Measurements from ENCODE around the gene PCDHA9. TPM values are rescaled to one million over a fixed set of nuclear protein-coding genes. Genes with fewer than 3 reads are reported as not detected.
A peak's percentile ranks its signal among the peaks of the same experiment; 100 is the strongest.

Gene PCDHA9
- total and polyA plus RNA-seq, 4 donors, result under 0.01 TPM; not detected in 3

DNA sequence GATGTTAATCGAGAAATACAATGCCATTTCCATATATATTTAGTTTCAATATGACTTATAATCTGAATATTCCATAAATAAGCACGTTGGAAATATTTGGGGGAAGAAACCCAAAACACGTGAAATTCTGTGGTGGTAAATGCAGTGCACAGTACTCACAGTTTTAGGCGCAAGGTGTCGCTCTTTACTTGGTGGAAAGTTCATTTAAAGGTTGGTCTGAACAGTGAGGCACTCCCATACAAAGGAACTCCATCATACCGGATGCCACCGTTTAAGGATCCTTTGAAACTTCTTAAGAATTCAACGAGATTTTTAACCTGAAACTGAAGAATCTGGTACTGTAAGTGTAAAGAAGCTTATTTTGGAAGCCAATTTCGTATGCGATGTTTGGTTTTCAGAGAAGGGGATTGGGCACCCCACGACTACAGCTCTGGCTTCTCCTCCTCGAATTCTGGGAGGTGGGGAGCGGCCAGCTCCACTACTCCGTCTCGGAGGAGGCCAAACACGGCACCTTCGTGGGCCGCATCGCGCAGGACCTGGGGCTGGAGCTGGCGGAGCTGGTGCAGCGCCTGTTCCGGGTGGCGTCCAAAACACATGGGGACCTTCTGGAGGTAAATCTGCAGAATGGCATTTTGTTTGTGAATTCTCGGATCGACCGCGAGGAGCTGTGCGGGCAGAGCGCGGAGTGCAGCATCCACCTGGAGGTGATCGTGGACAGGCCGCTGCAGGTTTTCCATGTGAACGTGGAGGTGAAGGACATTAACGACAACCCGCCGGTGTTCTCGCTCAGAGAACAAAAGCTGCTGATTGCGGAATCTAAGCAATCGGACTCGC is 20.8 kb downstream of the PCDHA9 start, which contains the start of gene PCDHA11:
TSS of gene PCDHA11 (plus strand) at position 237 of the 834 bp plus-strand sequence. CDS start at position 384, 147 bp downstream.
- Histone ChIP-seq H3K4me3 (ENCODE audit: low read depth in 1 of 3, low read length in 3 of 3) (peak within 1 kb of the TSS in 1 of 3 donors; percentile 5), H3K36me3 (ENCODE audit: control insufficient read depth in 4 of 4, insufficient read depth in 3 of 4, low read depth in 1 of 4, low read length in 3 of 4) (no peaks in the 10 kb centered on the region), H3K9me3 (ENCODE audit: control insufficient read depth in 4 of 4, low read length in 3 of 4) (peaks cover 12 to 23% (median 17%) of the 10 kb centered on the region in 4 donors), H3K9ac (ENCODE audit: low read depth in 1 of 2, low read length in 2 of 2) (no peak within 1 kb of the TSS), H3K4me1 (ENCODE audit: control insufficient read depth in 4 of 4, insufficient read depth in 4 of 4, low read length in 3 of 4) (no peaks in the 10 kb centered on the region), H3K27ac (ENCODE audit: low read depth in 1 of 2, low read length in 2 of 2) (no peak within 1 kb of the TSS), H3K27me3 (ENCODE audit: control insufficient read depth in 4 of 4, insufficient read depth in 4 of 4, low read length in 3 of 4) (peaks cover 0 to 11% (median 5%) of the 10 kb centered on the region in 4 donors)
- 16% methylated on average over 41 of the region's 41 CpGs for WGBS
- TF ChIP-seq RXRA (IDR thresholded peaks at IDR 0.05) (no peak), RAD21 (IDR thresholded peaks at IDR 0.05) (peak; percentile 35 to 53)
- TF ChIP-seq, protein P1, sequence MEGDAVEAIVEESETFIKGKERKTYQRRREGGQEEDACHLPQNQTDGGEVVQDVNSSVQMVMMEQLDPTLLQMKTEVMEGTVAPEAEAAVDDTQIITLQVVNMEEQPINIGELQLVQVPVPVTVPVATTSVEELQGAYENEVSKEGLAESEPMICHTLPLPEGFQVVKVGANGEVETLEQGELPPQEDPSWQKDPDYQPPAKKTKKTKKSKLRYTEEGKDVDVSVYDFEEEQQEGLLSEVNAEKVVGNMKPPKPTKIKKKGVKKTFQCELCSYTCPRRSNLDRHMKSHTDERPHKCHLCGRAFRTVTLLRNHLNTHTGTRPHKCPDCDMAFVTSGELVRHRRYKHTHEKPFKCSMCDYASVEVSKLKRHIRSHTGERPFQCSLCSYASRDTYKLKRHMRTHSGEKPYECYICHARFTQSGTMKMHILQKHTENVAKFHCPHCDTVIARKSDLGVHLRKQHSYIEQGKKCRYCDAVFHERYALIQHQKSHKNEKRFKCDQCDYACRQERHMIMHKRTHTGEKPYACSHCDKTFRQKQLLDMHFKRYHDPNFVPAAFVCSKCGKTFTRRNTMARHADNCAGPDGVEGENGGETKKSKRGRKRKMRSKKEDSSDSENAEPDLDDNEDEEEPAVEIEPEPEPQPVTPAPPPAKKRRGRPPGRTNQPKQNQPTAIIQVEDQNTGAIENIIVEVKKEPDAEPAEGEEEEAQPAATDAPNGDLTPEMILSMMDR (IDR thresholded peaks at IDR 0.05; ENCODE audit: low read depth, low read length, missing input control), result peak; percentile 21
- no peak for DNase-seq (ENCODE audit: low spot score)

DNA sequence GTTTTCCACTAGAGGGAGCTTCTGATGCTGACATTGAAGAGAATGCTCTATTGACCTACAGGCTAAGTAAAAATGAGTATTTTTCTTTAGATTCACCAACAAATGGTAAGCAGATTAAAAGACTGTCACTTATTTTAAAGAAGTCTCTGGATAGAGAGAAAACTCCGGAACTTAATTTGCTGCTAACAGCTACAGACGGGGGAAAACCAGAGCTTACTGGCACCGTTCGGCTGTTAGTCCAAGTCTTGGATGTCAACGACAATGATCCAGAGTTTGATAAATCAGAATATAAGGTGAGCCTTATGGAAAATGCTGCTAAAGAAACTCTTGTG is 21.3 kb downstream of the PCDHA9 start:
- no peak overlapping the region for H3K9ac ChIP-seq (ENCODE audit: low read depth in 1 of 2, low read length in 2 of 2)
- H3K27me3 ChIP-seq (ENCODE audit: control insufficient read depth in 4 of 4, insufficient read depth in 4 of 4, low read length in 3 of 4), result peaks cover 0 to 11% (median 5%) of the 10 kb centered on the region in 4 donors
- H3K36me3 ChIP-seq (ENCODE audit: control insufficient read depth in 4 of 4, insufficient read depth in 3 of 4, low read depth in 1 of 4, low read length in 3 of 4), result no peaks in the 10 kb centered on the region
- H3K4me1 ChIP-seq (ENCODE audit: control insufficient read depth in 4 of 4, insufficient read depth in 4 of 4, low read length in 3 of 4), result no peaks in the 10 kb centered on the region
- no peak overlapping the region for H3K27ac ChIP-seq (ENCODE audit: low read depth in 1 of 2, low read length in 2 of 2)
- peaks cover 12 to 23% (median 17%) of the 10 kb centered on the region in 4 donors for H3K9me3 ChIP-seq (ENCODE audit: control insufficient read depth in 4 of 4, low read length in 3 of 4)
- 48% methylated on average over 5 of the region's 5 CpGs for WGBS
- H3K4me3 ChIP-seq (ENCODE audit: low read depth in 1 of 3, low read length in 3 of 3), result no peak overlapping the region
- DNase-seq (ENCODE audit: low spot score), result no peak
- TF ChIP-seq FOXA2 (IDR thresholded peaks at IDR 0.05) (no peak), YY1 (IDR thresholded peaks at IDR 0.05) (no peak), FOXA1 (IDR thresholded peaks at IDR 0.05) (no peak), GABPA (IDR thresholded peaks at IDR 0.05 in 1 of 2, conservative IDR thresholded peaks at IDR 0.05 in 1 of 2) (no peak), JUND (IDR thresholded peaks at IDR 0.05) (no peak), TAF1 (conservative IDR thresholded peaks at IDR 0.05) (no peak), NR2F2 (IDR thresholded peaks at IDR 0.05) (no peak), SP1 (IDR thresholded peaks at IDR 0.05) (no peak), EGR1 (IDR thresholded peaks at IDR 0.05; ENCODE audit: low read depth in 2 of 2) (no peak), RXRA (IDR thresholded peaks at IDR 0.05) (no peak), HNF4A (conservative IDR thresholded peaks at IDR 0.05) (no peak), HNF4G (IDR thresholded peaks at IDR 0.05) (no peak), RAD21 (IDR thresholded peaks at IDR 0.05) (no peak)
- TF ChIP-seq, protein P1 (IDR thresholded peaks at IDR 0.05; ENCODE audit: low read depth, low read length, missing input control), result no peak
- TF ChIP-seq, protein P2, sequence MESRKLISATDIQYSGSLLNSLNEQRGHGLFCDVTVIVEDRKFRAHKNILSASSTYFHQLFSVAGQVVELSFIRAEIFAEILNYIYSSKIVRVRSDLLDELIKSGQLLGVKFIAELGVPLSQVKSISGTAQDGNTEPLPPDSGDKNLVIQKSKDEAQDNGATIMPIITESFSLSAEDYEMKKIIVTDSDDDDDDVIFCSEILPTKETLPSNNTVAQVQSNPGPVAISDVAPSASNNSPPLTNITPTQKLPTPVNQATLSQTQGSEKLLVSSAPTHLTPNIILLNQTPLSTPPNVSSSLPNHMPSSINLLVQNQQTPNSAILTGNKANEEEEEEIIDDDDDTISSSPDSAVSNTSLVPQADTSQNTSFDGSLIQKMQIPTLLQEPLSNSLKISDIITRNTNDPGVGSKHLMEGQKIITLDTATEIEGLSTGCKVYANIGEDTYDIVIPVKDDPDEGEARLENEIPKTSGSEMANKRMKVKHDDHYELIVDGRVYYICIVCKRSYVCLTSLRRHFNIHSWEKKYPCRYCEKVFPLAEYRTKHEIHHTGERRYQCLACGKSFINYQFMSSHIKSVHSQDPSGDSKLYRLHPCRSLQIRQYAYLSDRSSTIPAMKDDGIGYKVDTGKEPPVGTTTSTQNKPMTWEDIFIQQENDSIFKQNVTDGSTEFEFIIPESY (IDR thresholded peaks at IDR 0.05), result no peak
- TF ChIP-seq, protein P3, sequence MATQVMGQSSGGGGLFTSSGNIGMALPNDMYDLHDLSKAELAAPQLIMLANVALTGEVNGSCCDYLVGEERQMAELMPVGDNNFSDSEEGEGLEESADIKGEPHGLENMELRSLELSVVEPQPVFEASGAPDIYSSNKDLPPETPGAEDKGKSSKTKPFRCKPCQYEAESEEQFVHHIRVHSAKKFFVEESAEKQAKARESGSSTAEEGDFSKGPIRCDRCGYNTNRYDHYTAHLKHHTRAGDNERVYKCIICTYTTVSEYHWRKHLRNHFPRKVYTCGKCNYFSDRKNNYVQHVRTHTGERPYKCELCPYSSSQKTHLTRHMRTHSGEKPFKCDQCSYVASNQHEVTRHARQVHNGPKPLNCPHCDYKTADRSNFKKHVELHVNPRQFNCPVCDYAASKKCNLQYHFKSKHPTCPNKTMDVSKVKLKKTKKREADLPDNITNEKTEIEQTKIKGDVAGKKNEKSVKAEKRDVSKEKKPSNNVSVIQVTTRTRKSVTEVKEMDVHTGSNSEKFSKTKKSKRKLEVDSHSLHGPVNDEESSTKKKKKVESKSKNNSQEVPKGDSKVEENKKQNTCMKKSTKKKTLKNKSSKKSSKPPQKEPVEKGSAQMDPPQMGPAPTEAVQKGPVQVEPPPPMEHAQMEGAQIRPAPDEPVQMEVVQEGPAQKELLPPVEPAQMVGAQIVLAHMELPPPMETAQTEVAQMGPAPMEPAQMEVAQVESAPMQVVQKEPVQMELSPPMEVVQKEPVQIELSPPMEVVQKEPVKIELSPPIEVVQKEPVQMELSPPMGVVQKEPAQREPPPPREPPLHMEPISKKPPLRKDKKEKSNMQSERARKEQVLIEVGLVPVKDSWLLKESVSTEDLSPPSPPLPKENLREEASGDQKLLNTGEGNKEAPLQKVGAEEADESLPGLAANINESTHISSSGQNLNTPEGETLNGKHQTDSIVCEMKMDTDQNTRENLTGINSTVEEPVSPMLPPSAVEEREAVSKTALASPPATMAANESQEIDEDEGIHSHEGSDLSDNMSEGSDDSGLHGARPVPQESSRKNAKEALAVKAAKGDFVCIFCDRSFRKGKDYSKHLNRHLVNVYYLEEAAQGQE (IDR thresholded peaks at IDR 0.05), result no peak
- TF ChIP-seq, protein P4, sequence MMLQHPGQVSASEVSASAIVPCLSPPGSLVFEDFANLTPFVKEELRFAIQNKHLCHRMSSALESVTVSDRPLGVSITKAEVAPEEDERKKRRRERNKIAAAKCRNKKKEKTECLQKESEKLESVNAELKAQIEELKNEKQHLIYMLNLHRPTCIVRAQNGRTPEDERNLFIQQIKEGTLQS (IDR thresholded peaks at IDR 0.05), result no peak

Data from liver (tissue), 9 donors.